GM12872 (cell line): ENCODE data around the gene CTSO.

Experiments
- CTCF ChIP-seq: IDR thresholded peaks from 3 replicates; pipeline ENCODE4 v1.5.1; 2011; ENCODE audit warnings: low read depth, mild to moderate bottlenecking, low read length, moderate library complexity; ENCODE audit not compliant: insufficient read depth

Gene CTSO

GRCh38 chr4:155953151-155954117 is at the start of gene CTSO:
TSS of gene CTSO (minus strand) at chr4:155953866. CDS start at chr4:155953847, 19 bp downstream.
- TF ChIP-seq CTCF = peak; percentile 57

GRCh38 chr4:156000491-156000890 is 46.8 kb upstream of the CTSO start:
- TF ChIP-seq CTCF = no peak

- TF ChIP-seq CTCF = 0 out of 3 replicates have a peak, but pooled peaks have one; percentile 17
Observed at GRCh38 chr4:155999725-156000124, 46.1 kb upstream of the CTSO start.

- TF ChIP-seq CTCF = no peak
Observed at GRCh38 chr4:155995069-155995468, 41.4 kb upstream of the CTSO start.

- TF ChIP-seq CTCF = no peak
Observed at GRCh38 chr4:155984106-155984797, 30.6 kb upstream of the CTSO start.

GRCh38 chr4:155982736-155983385 is 29.2 kb upstream of the CTSO start:
- no peak for TF ChIP-seq CTCF

GRCh38 chr4:155978810-155979209 is 25.1 kb upstream of the CTSO start:
- TF ChIP-seq CTCF = no peak
